Putamen (tissue), 1 donor: Measurements from ENCODE around the gene CPLX1.
"Not testable (repeated sequence)": the region's sequence is repeated elsewhere in the genome, so short reads cannot be mapped to it uniquely, and the experiment has no call there.

Source experiments
- DNase-seq: peaks from one replicate; pipeline ENCODE4 v3.0.0-alpha.2; 2016; ENCODE audit warnings: low spot score

Gene CPLX1

GRCh38 chr4:819401-820229 lies 6.3 kb downstream of the CPLX1 start:
- no peak for DNase-seq

DNA sequence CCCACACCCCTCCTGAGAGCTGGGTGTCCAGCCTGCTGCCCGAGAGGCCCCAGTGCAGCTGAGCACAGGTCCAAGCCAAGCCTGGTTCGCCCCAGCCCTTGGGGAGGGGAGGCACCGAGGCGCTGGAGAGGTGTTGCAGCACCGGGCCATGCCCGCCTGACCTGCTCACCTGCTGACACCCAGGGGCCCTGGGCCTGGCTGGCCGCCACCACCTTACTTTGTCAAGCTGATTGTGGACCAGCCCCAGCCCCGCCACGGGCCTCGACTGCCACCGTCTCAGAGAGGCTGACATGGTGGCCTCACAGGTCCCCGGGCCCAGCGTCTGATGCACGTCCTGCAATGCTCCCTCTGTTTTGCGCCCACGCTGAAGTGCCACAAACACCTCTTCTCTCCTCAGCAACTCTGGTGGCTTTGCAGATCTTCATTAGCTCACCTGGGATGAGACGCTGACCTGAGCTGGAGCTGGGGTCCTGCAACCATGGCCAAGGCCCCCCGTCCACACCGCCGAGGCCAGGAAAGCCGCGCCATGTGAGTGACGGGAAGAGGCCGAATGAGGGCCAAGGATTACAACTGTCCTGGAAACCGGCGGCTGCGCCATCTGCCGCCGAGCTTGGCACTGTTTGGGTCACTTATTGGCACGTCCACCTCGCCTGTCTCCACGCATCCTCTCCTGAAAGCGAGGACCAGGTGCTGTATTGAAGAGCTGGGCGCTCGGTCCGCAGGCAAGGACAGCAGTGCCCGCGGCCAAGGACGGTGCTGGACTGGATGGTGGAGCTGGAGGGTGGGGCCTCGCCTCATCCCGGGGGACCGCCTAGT lies 7.6 kb downstream of the CPLX1 start:
- DNase-seq = no peak

- no peak for DNase-seq
These were observed 10.3 kb downstream of the CPLX1 start for GRCh38 chr4:815464-816146.

DNA sequence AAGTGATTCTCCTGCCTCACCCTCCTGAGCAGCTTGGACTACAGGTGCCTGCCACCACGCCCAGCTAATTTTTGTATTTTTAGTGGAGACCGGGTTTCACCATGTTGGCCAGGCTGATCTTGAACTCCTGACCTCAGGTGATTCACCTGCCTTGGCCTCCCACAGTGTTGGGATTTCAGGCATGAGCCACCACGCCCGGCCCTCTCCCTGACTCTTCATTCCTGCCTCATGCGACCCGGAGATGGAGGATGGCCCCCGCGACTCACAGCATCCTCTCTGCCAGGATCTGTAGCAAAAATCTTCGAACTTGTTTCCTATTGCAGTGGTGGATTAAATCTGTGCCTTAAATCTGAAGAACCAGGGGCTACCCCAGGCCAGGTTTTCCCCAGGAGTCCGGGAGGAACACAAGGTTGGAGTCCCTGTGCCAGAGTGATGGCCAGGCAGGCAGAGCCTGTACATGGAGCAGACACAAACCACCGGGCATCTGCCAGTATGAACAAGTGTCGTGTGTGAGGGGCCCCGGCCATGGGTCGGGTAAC lies 11.5 kb downstream of the CPLX1 start:
- no peak for DNase-seq

DNA sequence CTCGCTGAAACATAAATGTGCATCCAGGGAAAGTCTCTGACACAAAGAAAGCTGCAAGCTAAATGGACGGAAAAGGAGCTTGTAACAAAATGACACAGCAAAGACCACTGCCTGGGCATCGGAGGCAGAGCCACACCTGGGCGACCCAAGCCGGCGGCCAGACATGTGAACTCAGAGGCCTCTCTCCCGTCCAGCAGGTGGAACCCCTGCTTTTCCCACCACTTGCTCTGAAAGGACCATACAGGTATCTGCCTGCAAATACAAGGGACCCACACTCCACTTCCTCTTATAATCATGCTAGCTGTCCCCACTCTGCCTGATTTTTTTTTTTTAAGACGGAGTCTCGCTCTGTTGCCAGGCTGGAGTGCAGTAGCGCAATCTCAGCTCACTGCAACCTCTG lies 12.0 kb downstream of the CPLX1 start:
- DNase-seq = no peak

DNA sequence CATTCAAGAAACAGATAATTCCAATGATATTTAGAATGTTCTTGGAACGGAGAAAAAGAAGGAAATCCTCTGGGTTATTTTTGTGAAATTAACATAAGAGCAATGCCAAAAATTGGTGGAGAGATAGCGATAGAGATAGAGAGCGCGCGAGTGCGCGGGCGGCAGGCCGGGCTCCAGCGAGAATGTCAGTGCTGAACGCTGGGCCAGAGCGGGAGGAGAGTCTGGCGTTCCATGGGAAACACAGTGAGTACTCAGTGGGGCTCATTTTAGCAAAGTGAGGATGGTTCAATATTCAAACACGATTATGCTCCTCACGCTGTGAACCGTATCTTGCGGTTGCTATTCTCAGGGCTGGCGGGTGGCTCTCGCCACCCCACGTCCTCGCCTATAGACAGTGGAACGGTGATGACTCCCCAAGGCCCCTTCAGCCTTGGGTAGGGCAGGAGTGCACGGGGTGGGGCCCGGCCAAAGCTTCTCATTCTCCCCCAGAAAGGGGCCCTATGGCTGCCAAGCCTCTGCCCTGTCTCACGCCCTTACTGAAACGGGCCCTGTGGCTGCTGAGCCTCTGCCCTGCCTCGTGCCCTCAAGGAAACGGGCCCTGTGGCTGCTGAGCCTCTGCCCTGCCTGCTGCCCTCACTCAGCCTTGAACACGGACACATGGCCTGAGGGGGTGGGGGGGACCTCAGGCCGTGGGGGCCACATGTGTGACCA lies 16.9 kb downstream of the CPLX1 start:
- no peak for DNase-seq

- no peak for DNase-seq
These were observed 18.1 kb downstream of the CPLX1 start for GRCh38 chr4:807792-808191.

DNA sequence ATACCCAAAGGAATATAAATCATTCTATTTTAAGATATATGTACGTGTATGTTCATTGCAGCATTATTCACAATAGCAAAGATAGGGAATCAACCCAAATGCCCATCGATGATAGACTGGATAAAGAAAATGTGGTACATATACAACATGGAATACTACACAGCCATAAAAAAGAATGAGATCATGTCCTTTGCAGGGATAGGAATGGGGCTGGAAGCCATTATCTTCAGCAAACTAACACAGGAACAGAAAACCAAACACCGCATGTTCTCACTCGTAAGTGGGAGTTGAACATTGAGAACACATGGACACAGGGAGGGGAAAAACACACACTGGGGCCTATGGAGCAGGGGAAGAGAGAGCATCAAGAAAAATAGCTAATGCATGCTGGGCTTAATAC lies 18.9 kb downstream of the CPLX1 start:
- DNase-seq = not testable (repeated sequence)

GRCh38 chr4:804804-805203 lies 21.1 kb downstream of the CPLX1 start:
- no peak for DNase-seq

DNA sequence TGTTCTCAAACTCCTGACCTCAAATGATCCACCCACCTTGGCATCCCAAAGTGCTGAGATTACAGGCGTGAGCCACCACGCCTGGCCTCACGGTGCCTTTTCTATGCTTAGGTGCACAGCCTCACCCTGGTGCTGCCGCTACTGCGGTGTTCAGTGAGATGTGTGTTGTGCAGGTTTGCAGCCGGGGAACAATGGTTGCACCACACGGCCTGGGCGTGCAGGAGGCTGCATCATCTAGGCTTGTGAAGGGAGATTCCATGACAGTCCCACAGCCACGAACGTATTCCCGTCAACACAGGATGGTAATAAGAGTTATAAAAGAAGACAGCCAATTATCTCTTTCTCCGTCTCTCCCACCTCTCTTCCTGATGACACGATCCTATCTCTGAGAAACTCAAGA lies 22.0 kb downstream of the CPLX1 start:
- DNase-seq = peak; percentile 63

DNA sequence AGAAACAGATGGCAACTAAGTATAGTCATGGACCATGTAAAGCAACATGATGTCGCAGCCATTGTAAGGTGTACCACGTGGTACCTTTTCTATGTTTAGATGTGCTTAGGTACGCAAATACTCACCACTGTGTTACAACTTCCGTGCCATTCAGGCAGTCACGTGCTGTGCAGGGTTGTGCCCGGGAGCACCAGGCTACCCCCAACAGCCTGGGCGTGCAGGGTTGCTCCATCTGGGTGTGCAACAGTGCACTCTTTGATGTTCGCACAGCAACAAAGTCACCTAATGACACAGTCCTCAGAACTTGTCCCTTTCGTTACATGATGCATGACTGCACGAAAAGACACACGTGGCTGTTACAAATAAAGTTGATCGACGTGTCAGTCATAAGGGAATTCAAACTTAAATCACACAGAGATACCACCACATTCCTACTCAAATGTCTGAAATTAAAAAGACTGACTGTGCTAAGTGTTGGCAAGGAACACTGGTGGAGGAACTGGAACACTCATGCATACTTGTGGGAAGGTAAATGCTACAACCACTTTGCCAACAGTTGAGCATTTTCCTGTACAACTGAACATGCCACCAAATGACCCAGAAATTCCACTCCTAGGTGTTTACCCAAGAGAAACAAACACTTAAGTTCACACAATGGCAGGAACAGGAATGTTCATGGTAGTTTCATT lies 24.3 kb downstream of the CPLX1 start:
- no peak for DNase-seq

- no peak for DNase-seq
These were observed 28.9 kb downstream of the CPLX1 start for GRCh38 chr4:797066-797465.

DNA sequence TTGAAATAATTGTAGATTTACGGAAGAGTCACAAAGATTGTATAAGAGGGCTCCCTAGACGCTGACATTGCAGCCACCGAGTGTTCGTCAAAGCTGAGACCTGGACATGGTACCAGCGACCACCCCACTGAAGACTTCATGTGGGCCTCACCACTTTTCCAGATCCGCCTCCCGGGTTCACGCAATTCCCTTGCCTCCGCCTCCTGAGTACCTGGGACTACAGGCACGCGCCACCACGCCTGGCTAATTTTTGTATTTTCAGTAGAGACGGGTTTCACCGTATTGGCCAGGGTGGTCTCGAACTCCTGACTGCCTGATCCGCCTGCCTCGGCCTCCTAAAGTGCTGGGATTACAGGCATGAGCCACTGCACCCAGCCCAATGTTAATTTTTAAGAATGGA lies 29.7 kb downstream of the CPLX1 start:
- DNase-seq = no peak

- DNase-seq = no peak
These were observed 30.2 kb downstream of the CPLX1 start for GRCh38 chr4:795726-796119.

DNA sequence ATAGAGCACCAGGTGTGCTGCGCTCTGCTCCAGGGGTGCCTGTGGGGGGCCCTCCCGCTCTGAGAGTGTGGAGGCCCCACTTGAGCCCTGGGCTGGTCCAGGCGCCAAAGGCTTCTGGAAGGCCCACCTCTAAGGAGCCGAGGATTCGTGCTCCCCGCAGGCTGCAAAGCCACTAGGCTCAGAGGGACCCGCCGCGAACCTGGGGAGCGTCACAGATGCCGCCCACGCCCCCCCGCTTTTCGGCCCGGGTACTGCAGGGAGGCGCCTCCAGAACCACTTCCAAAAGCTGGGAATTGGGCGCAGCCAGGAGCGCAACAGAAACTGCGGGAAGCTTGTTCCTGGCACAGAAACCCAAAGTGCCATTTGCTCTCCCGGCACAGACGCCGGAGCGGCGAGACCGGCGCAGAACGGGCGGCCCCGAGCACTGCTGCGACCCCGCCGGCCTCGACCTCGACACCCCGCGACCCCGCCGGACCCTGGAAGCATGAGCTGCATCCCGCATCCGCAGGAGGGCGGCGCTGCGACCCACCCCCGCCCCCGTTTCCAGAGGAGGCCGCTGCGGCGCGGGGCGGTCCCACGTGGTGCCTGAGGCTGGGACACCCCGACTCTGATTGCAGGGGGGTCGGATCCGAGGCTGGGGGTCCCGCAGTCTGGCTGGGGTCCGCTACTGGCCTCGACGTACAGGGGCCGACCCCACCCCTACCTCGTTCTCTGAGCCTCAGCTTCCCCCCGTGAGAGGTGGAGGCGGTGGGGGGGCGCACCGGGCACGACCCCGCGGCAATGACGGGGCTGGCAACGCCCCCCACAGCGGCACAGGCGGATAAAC lies 30.8 kb downstream of the CPLX1 start:
- DNase-seq = no peak

- DNase-seq = peak; percentile 85
These were observed 31.8 kb downstream of the CPLX1 start for GRCh38 chr4:793941-794621.

DNA sequence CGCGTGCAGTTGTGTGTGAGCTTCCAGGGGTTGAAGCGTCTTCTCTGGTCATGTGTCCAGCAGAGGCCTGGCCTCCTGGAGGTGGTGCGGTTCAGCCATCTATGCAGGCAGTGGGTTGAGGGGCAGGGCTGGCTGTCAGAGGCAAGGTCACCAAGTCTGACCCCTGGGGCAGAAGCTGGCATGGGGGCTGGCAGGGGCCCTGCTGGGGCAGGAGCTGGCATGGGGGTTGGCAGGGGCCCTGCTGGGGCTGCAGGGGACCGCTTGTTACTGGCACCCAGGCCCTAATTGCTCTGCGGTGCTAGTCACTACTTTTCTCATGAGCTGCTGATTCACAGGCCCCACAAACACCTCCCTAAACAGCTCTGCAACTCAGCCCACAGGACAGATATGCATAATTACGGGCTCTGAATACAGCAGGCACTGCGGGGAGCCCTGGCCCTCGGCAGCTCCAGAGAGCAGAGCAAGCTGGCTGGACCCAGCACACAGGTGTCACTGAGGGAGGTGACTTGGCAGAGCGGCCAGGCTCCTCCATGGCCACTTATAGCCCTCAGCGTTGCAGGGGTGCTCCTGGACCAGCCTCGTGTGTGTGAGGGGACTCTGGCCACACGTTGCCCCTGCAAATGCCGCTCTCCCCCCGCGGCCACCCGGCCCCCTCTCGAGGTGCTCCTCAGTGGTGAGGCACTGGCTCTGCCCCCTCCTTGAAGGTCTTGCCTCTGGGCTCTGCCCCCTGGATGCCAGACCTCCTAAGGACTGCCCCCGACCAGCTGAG lies 32.7 kb downstream of the CPLX1 start:
- no peak for DNase-seq

DNA sequence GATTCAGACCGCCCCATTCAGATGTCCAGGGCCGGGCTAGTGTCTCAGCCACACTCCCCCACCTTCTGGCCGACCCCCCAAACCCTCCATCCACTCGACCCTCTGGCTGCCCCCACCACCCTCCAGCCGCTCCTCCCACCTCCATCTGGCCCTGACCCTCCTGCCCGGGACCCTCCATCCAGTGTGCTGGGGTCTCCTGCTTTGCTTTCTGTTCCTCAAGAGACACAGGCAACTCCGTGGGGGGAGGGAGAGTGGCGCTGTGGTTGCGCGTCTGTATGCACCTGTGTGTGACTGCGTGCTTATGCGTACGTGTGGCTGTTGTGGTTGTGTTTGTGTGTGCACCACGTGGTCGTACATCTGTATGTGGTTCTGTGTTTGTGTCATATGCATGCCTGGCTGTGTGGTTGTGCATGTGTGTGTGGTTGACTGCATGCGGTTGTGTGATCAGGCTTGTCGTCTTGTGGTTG lies 33.3 kb downstream of the CPLX1 start:
- DNase-seq = no peak
